Astrocyte (in vitro differentiated cells and primary cell): ENCODE data around the gene CTTNBP2. TPM values are rescaled to one million over a fixed set of nuclear protein-coding genes. Genes with fewer than 3 reads are reported as not detected.

ENCODE experiments used
- DNase-seq: peaks from one replicate; pipeline ENCODE4 v3.0.0-alpha.2; 2010; ENCODE audit warnings: low read depth
- FAIRE-seq: peaks from 2 replicates; lab custom pipeline; 2011; peaks lifted over from hg19 to GRCh38; lab: Jason Lieb, UNC
- H2AFZ ChIP-seq: 2 replicates; pipeline ENCODE4 v1.6.0; 2012; ENCODE audit warnings: low read depth, low read length, inconsistent platforms
- H3K27ac ChIP-seq: 2 replicates; pipeline ENCODE4 v1.5.1; 2011; ENCODE audit warnings: low read depth, low read length, inconsistent platforms
- H3K27me3 ChIP-seq: 2 replicates; pipeline ENCODE4 v1.6.0; 2011; ENCODE audit warnings: low read length, inconsistent platforms; ENCODE audit not compliant: insufficient read depth
- H3K36me3 ChIP-seq: 2 replicates; pipeline ENCODE4 v1.5.1; 2011; ENCODE audit warnings: low read length, inconsistent platforms; ENCODE audit not compliant: insufficient read depth
- H3K4me1 ChIP-seq: 2 replicates; pipeline ENCODE4 v1.5.1; 2011; ENCODE audit warnings: low read length, inconsistent platforms; ENCODE audit not compliant: insufficient read depth
- H3K4me2 ChIP-seq: 2 replicates; pipeline ENCODE4 v1.6.0; 2012; ENCODE audit warnings: low read length, inconsistent platforms
- H3K4me3 ChIP-seq: 2 replicates; pipeline ENCODE4 v1.5.1; 2011; ENCODE audit warnings: low read depth, mild to moderate bottlenecking, low read length, inconsistent platforms; ENCODE audit not compliant: insufficient read depth
- H3K79me2 ChIP-seq: 2 replicates; pipeline ENCODE4 v1.6.0; 2012; ENCODE audit warnings: mild to moderate bottlenecking, low read length, inconsistent platforms; ENCODE audit not compliant: insufficient read depth
- H3K9ac ChIP-seq: 2 replicates; pipeline ENCODE4 v1.6.0; 2012; ENCODE audit warnings: mild to moderate bottlenecking, low read length, inconsistent platforms
- H3K9me3 ChIP-seq: 2 replicates; pipeline ENCODE4 v1.5.1; 2012; ENCODE audit warnings: low read depth, mild to moderate bottlenecking, low read length, inconsistent platforms; ENCODE audit not compliant: insufficient read depth
- H4K20me1 ChIP-seq: 2 replicates; pipeline ENCODE4 v1.6.0; 2012; ENCODE audit warnings: low read length, inconsistent platforms; ENCODE audit not compliant: insufficient read depth
- H3K27ac Mint-ChIP-seq: one replicate; pipeline ENCODE4 v1.8.0; 2021; ENCODE audit warnings: mild to moderate bottlenecking, mixed read lengths; ENCODE audit not compliant: unreplicated experiment
- H3K27me3 Mint-ChIP-seq: one replicate; pipeline ENCODE4 v1.8.0; 2021; ENCODE audit warnings: low read depth, mixed read lengths; ENCODE audit not compliant: unreplicated experiment
- H3K36me3 Mint-ChIP-seq: one replicate; pipeline ENCODE4 v1.8.0; 2021; ENCODE audit warnings: low read depth, mixed read lengths; ENCODE audit not compliant: unreplicated experiment
- H3K4me1 Mint-ChIP-seq: one replicate; pipeline ENCODE4 v1.8.0; 2021; ENCODE audit warnings: low read depth, mixed read lengths; ENCODE audit not compliant: unreplicated experiment
- H3K4me3 Mint-ChIP-seq: one replicate; pipeline ENCODE4 v1.8.0; 2021; ENCODE audit warnings: mild to moderate bottlenecking, moderate library complexity, mixed read lengths; ENCODE audit not compliant: unreplicated experiment
- H3K9me3 Mint-ChIP-seq: one replicate; pipeline ENCODE4 v1.8.0; 2021; ENCODE audit warnings: mild to moderate bottlenecking, mixed read lengths; ENCODE audit not compliant: unreplicated experiment
- CTCF ChIP-seq: IDR thresholded peaks from 2 replicates; pipeline ENCODE4 v1.5.1; 2011; ENCODE audit warnings: low read depth, mild to moderate bottlenecking, inconsistent platforms, low read length, moderate library complexity; ENCODE audit not compliant: insufficient read depth
- EZH2 ChIP-seq: IDR thresholded peaks from 2 replicates; pipeline ENCODE4 v1.6.1; 2012; ENCODE audit warnings: mild to moderate bottlenecking, low read length, inconsistent platforms; ENCODE audit not compliant: insufficient read depth
- total RNA-seq: library from RNA; stranded (reverse); gene quantifications from 2 replicates; pipeline ENCODE4 v1.2.1, GENCODE V29; 2021

CTTNBP2 gene
- total RNA-seq, 1 donor from 2014 or later, result 4.9 TPM

GRCh38 chr7:117673839-117674238, 199.4 kb downstream of the CTTNBP2 start:
- Histone ChIP-seq H3K27ac (no peak overlapping the region), H3K9me3 (no peaks in the 10 kb centered on the region), H3K9ac (no peak overlapping the region), H3K79me2 (no peaks in the 10 kb centered on the region), H3K36me3 (no peaks in the 10 kb centered on the region), H3K4me3 (no peak overlapping the region), H2AFZ (no peak overlapping the region), H3K4me1 (no peaks in the 10 kb centered on the region), H4K20me1 (no peaks in the 10 kb centered on the region), H3K4me2 (peak overlapping the region; percentile 29), H3K27me3 (peaks cover 12% of the 10 kb centered on the region)
- H3K27ac Mint-ChIP-seq, result no peak overlapping the region
- H3K9me3 Mint-ChIP-seq, result no peaks in the 10 kb centered on the region
- H3K4me1 Mint-ChIP-seq, result peaks cover 10% of the 10 kb centered on the region
- no peaks in the 10 kb centered on the region for H3K36me3 Mint-ChIP-seq
- no peaks in the 10 kb centered on the region for H3K27me3 Mint-ChIP-seq
- TF ChIP-seq CTCF (peak; percentile 38), EZH2 (no peak)
- no peak overlapping the region for H3K4me3 Mint-ChIP-seq
- DNase-seq, result peak; percentile 36
- no peak for FAIRE-seq

- peaks cover 10% of the 10 kb centered on the region for H3K4me1 Mint-ChIP-seq
- no peaks in the 10 kb centered on the region for H3K36me3 Mint-ChIP-seq
- H3K4me3 ChIP-seq, result no peak overlapping the region
- no peak overlapping the region for H3K9ac ChIP-seq
- peak; percentile 16 for DNase-seq
- no peaks in the 10 kb centered on the region for H3K9me3 ChIP-seq
- TF ChIP-seq EZH2 (no peak), CTCF (no peak)
- H3K27ac ChIP-seq, result no peak overlapping the region
- H3K27me3 ChIP-seq, result peaks cover 8% of the 10 kb centered on the region
- H3K4me2 ChIP-seq, result peak overlapping the region; percentile 29
- H3K27me3 Mint-ChIP-seq, result no peaks in the 10 kb centered on the region
- H3K36me3 ChIP-seq, result no peaks in the 10 kb centered on the region
- no peak overlapping the region for H3K4me3 Mint-ChIP-seq
- no peaks in the 10 kb centered on the region for H4K20me1 ChIP-seq
- H3K9me3 Mint-ChIP-seq, result no peaks in the 10 kb centered on the region
- no peak overlapping the region for H3K27ac Mint-ChIP-seq
- no peaks in the 10 kb centered on the region for H3K4me1 ChIP-seq
- no peaks in the 10 kb centered on the region for H3K79me2 ChIP-seq
- peak overlapping the region; percentile 28 for H2AFZ ChIP-seq
- no peak for FAIRE-seq
Measured at GRCh38 chr7:117673367-117673766, 199.9 kb downstream of the CTTNBP2 start.

- Histone ChIP-seq H3K4me2 (no peak overlapping the region), H3K36me3 (no peaks in the 10 kb centered on the region), H2AFZ (no peak overlapping the region), H3K79me2 (no peaks in the 10 kb centered on the region), H3K27ac (no peak overlapping the region), H4K20me1 (no peaks in the 10 kb centered on the region), H3K9me3 (no peaks in the 10 kb centered on the region), H3K9ac (no peak overlapping the region), H3K27me3 (peaks cover 8% of the 10 kb centered on the region), H3K4me3 (no peak overlapping the region), H3K4me1 (no peaks in the 10 kb centered on the region)
- TF ChIP-seq EZH2, result no peak
- TF ChIP-seq CTCF, result no peak
- DNase-seq (no peak), FAIRE-seq (no peak)
- H3K36me3 Mint-ChIP-seq, result no peaks in the 10 kb centered on the region
- no peaks in the 10 kb centered on the region for H3K27me3 Mint-ChIP-seq
- H3K27ac Mint-ChIP-seq, result no peak overlapping the region
- peaks cover 14% of the 10 kb centered on the region for H3K4me1 Mint-ChIP-seq
- H3K9me3 Mint-ChIP-seq, result no peaks in the 10 kb centered on the region
- H3K4me3 Mint-ChIP-seq, result no peak overlapping the region
Measured at GRCh38 chr7:117672453-117672852, 200.8 kb downstream of the CTTNBP2 start.
